K562 (cell line): ENCODE measurements around the gene AP2S1. TPM values are rescaled to one million over a fixed set of nuclear protein-coding genes. Genes with fewer than 3 reads are reported as not detected.

ENCODE experiments used
- ARID3A ChIP-seq: IDR thresholded peaks from 2 replicates; pipeline ENCODE4 v1.6.1; 2012; ENCODE audit warnings: low read depth, low read length, improper control_type of control experiment, borderline replicate concordance
- ARNT ChIP-seq, 2 experiments: fragments of 450-650 bp; IDR thresholded peaks; 2 replicates each; pipeline ENCODE4 v1.6.1; 2016; ENCODE audit warnings: mild to moderate bottlenecking in 1 of 2
- CC2D1A ChIP-seq: fragments of 450-650 bp; IDR thresholded peaks from 2 replicates; pipeline ENCODE4 v1.6.1; 2017; ENCODE audit warnings: mild to moderate bottlenecking
- DPF2 ChIP-seq: fragments of 450-650 bp; IDR thresholded peaks from 2 replicates; pipeline ENCODE4 v1.6.1; 2016
- EHMT2 ChIP-seq: fragments of 450-650 bp; IDR thresholded peaks from 2 replicates; pipeline ENCODE4 v1.6.1; 2018; ENCODE audit warnings: antibody characterized with exemption
- ERF ChIP-seq: fragments of 450-650 bp; formaldehyde crosslinking; IDR thresholded peaks from 2 replicates; pipeline ENCODE4 v1.4.0; 2020; ENCODE audit warnings: mild to moderate bottlenecking, mixed read lengths
- HDAC1 ChIP-seq, 2 experiments: fragments of 450-650 bp; IDR thresholded peaks; 2 replicates each; pipeline ENCODE4 v1.6.1; 2016 to 2017; ENCODE audit warnings: inconsistent platforms in 1 of 2, mild to moderate bottlenecking in 1 of 2, moderate library complexity in 1 of 2
- HLTF ChIP-seq: fragments of 450-650 bp; IDR thresholded peaks from 2 replicates; pipeline ENCODE4 v1.6.1; 2016
- PCBP1 ChIP-seq: fragments of 200-400 bp; formaldehyde crosslinking; IDR thresholded peaks from 2 replicates; pipeline ENCODE4 v1.6.1; 2018; ENCODE audit warnings: mild to moderate bottlenecking, low read depth, low read length; ENCODE audit not compliant: poor library complexity, severe bottlenecking
- POLR2AphosphoS5 ChIP-seq: IDR thresholded peaks from 2 replicates; pipeline ENCODE4 v1.6.1; 2011; ENCODE audit warnings: mild to moderate bottlenecking, low read depth, low read length, moderate library complexity; ENCODE audit not compliant: control insufficient read depth, insufficient read depth
- RBBP5 ChIP-seq: fragments of 200-600 bp; sonication (generic); IDR thresholded peaks from 2 replicates; pipeline ENCODE4 v1.6.1; 2012; ENCODE audit warnings: borderline replicate concordance, mild to moderate bottlenecking, low read length, control low read depth, inconsistent platforms; ENCODE audit not compliant: insufficient read depth, poor library complexity, severe bottlenecking
- RBM39 ChIP-seq: fragments of 200-400 bp; formaldehyde crosslinking; optimal IDR thresholded peaks from 2 replicates; pipeline ENCODE3; 2018; ENCODE audit warnings: low read depth, low read length
- RHOXF2B ChIP-seq: fragments of 250-450 bp; sonication (Bioruptor Pico); conservative IDR thresholded peaks from 2 replicates; pipeline ENCODE4 v1.5.1; 2021
- SPI1 ChIP-seq: IDR thresholded peaks from 2 replicates; pipeline ENCODE4 v1.6.1; 2011; ENCODE audit warnings: low read depth, low read length, control low read depth, borderline replicate concordance
- TBL1XR1 ChIP-seq, 2 experiments: IDR thresholded peaks; 2 replicates each; pipeline ENCODE4 v1.6.1; 2012; ENCODE audit warnings: improper control_type of control experiment in 2 of 2, low read length in 2 of 2, mild to moderate bottlenecking in 1 of 2
- TFAM ChIP-seq: fragments of 250-450 bp; sonication (Bioruptor Pico); conservative IDR thresholded peaks from 2 replicates; pipeline ENCODE4 v1.5.0; 2021; ENCODE audit warnings: mild to moderate bottlenecking, moderate library complexity
- ZNF347 ChIP-seq: fragments of 450-650 bp; formaldehyde crosslinking; IDR thresholded peaks from 2 replicates; pipeline ENCODE4 v1.4.0; 2020; ENCODE audit warnings: low read depth, mild to moderate bottlenecking, moderate library complexity
- polyA plus RNA-seq, 8 experiments: library from polyadenylated mRNA; depleted of rRNA in 4 of 8; stranded (reverse) in 5 of 8; unstranded in 3 of 8; fragments of >200 nt; fragmentation: Nextera tagmentation in 2 of 8; fragmentation: Illumina TruSeq in 1 of 8; extraction: Ambion mirVana in 2 of 8; extraction: Trizol in 1 of 8; gene quantifications; 2 replicates each; pipeline versions ENCODE4 v1.2.1 to v1.2.3, GENCODE V29; 2011 to 2014; ENCODE audit warnings: inconsistent platforms in 1 of 8, missing spikeins in 1 of 8
- total RNA-seq, 7 experiments: library from RNA; depleted of rRNA in 6 of 7; stranded (reverse); fragments of >200 nt in 6 of 7; fragmentation: Illumina TruSeq in 2 of 7; extraction: Trizol in 2 of 7; gene quantifications; 2 replicates each; pipeline versions ENCODE4 v1.2.1 to v1.2.3, GENCODE V29; 2011 to 2021; ENCODE audit warnings: low replicate concordance in 1 of 7
- TF ChIP-seq, protein P1 (sequence below): sonication (generic); formaldehyde crosslinking; IDR thresholded peaks from 2 replicates; pipeline ENCODE4 v1.8.0; 2022; ENCODE audit warnings: mild to moderate bottlenecking, missing genetic modification reagents
- TF ChIP-seq, protein P2 (sequence below): fragments of 250-450 bp; sonication (Bioruptor Pico); IDR thresholded peaks from 2 replicates; pipeline ENCODE4 v1.8.0; 2021; ENCODE audit warnings: moderate library complexity, mild to moderate bottlenecking, inconsistent platforms
- TF ChIP-seq, protein P3 (sequence below), 2 experiments: fragments of 450-650 bp in 1 of 2; IDR thresholded peaks; 2 replicates each; pipeline ENCODE4 v1.6.1; 2011 to 2017; ENCODE audit warnings: low read depth in 2 of 2, antibody characterized with exemption in 1 of 2, borderline replicate concordance in 1 of 2, low read length in 1 of 2, mild to moderate bottlenecking in 1 of 2, mixed read lengths in 1 of 2; ENCODE audit not compliant: control insufficient read depth in 1 of 2

The AP2S1 gene
- total and polyA plus RNA-seq, 9 of the 15 experiments (the other 6 are each of a cell fraction or from before 2014, with no cell fraction given), result 32.4 to 294 (median 136) TPM

- TF ChIP-seq, protein P1, sequence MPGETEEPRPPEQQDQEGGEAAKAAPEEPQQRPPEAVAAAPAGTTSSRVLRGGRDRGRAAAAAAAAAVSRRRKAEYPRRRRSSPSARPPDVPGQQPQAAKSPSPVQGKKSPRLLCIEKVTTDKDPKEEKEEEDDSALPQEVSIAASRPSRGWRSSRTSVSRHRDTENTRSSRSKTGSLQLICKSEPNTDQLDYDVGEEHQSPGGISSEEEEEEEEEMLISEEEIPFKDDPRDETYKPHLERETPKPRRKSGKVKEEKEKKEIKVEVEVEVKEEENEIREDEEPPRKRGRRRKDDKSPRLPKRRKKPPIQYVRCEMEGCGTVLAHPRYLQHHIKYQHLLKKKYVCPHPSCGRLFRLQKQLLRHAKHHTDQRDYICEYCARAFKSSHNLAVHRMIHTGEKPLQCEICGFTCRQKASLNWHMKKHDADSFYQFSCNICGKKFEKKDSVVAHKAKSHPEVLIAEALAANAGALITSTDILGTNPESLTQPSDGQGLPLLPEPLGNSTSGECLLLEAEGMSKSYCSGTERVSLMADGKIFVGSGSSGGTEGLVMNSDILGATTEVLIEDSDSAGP (CRISPR knock-in tag), result no peak
- TF ChIP-seq PCBP1, result no peak
- TF ChIP-seq ERF (CRISPR knock-in tag), result no peak
- no peak for TF ChIP-seq RHOXF2B (CRISPR knock-in tag)
- TF ChIP-seq, protein P2, sequence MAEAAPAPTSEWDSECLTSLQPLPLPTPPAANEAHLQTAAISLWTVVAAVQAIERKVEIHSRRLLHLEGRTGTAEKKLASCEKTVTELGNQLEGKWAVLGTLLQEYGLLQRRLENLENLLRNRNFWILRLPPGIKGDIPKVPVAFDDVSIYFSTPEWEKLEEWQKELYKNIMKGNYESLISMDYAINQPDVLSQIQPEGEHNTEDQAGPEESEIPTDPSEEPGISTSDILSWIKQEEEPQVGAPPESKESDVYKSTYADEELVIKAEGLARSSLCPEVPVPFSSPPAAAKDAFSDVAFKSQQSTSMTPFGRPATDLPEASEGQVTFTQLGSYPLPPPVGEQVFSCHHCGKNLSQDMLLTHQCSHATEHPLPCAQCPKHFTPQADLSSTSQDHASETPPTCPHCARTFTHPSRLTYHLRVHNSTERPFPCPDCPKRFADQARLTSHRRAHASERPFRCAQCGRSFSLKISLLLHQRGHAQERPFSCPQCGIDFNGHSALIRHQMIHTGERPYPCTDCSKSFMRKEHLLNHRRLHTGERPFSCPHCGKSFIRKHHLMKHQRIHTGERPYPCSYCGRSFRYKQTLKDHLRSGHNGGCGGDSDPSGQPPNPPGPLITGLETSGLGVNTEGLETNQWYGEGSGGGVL (CRISPR knock-in tag), result no peak
- TF ChIP-seq HLTF, result no peak; the same call in 1 of the 2 replicates
- TF ChIP-seq ARNT (IDR thresholded peaks at IDR 0.05), result 0 out of 4 replicates have a peak, but pooled peaks of 1 of the 2 experiments have one; percentile 16
- TF ChIP-seq CC2D1A, result 0 out of 2 replicates have a peak, but pooled peaks have one; percentile 11
- TF ChIP-seq SPI1, result peak; percentile 100
- no peak for TF ChIP-seq TFAM (CRISPR knock-in tag)
- TF ChIP-seq, protein P3, sequence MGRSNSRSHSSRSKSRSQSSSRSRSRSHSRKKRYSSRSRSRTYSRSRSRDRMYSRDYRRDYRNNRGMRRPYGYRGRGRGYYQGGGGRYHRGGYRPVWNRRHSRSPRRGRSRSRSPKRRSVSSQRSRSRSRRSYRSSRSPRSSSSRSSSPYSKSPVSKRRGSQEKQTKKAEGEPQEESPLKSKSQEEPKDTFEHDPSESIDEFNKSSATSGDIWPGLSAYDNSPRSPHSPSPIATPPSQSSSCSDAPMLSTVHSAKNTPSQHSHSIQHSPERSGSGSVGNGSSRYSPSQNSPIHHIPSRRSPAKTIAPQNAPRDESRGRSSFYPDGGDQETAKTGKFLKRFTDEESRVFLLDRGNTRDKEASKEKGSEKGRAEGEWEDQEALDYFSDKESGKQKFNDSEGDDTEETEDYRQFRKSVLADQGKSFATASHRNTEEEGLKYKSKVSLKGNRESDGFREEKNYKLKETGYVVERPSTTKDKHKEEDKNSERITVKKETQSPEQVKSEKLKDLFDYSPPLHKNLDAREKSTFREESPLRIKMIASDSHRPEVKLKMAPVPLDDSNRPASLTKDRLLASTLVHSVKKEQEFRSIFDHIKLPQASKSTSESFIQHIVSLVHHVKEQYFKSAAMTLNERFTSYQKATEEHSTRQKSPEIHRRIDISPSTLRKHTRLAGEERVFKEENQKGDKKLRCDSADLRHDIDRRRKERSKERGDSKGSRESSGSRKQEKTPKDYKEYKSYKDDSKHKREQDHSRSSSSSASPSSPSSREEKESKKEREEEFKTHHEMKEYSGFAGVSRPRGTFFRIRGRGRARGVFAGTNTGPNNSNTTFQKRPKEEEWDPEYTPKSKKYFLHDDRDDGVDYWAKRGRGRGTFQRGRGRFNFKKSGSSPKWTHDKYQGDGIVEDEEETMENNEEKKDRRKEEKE (IDR thresholded peaks at IDR 0.05; ENCODE audit: borderline replicate concordance in 1 of 2, control insufficient read depth in 1 of 2, low read depth in 2 of 2, low read length in 1 of 2), result no peak
- no peak for TF ChIP-seq ARID3A
- no peak for TF ChIP-seq POLR2AphosphoS5
- peak; percentile 10 for TF ChIP-seq RBBP5
- no peak; the same call in 1 of the 2 replicates for TF ChIP-seq EHMT2
- peak; percentile 84 for TF ChIP-seq DPF2
- TF ChIP-seq RBM39, result peak; percentile 36
- TF ChIP-seq TBL1XR1 (IDR thresholded peaks at IDR 0.05; ENCODE audit: low read length in 2 of 2), result 0 out of 4 replicates have a peak, but pooled peaks of 1 of the 2 experiments have one; percentile 41
- peak in 1 of 2 experiments; percentile 64; a peak in 1 of 4 replicates for TF ChIP-seq HDAC1 (IDR thresholded peaks at IDR 0.05)
- TF ChIP-seq ZNF347, result no peak
Observed at GRCh38 chr19:46862974-46863632, 12.5 kb upstream of the AP2S1 start (continued).
